GM10266 (cell line): ENCODE data around the gene LAMB2.

Source experiments
- DNase-seq: peaks from one replicate; pipeline ENCODE4 v3.0.0; 2012; ENCODE audit errors: extremely low spot score
- TF ChIP-seq, protein P1 (sequence below): IDR thresholded peaks from 2 replicates; pipeline ENCODE4 v1.5.1; 2012; ENCODE audit warnings: mild to moderate bottlenecking, low read depth; ENCODE audit not compliant: control insufficient read depth, insufficient read depth; ENCODE audit errors: missing control alignments

The LAMB2 gene

DNA sequence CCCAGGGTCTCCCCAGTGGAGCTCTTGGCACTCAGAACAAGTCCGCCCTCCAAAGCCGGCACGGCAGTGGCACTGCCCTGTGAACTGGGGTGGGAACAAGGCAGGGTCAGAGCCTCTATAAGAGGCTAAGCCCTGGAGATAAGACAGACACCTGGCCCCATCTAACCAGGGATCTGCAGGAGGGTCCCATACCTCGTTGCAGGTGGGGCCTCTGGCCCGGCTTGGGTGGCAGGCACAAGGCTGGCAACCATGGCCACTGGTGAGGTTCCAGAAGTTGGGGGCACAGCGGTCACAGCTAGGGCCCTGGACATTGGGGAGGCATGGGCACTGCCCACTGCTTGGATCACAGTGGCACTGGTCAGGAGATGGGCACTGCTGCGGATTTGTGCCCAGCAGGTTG lies 8.6 kb downstream of the LAMB2 start:
- DNase-seq: no peak
- TF ChIP-seq, protein P1, sequence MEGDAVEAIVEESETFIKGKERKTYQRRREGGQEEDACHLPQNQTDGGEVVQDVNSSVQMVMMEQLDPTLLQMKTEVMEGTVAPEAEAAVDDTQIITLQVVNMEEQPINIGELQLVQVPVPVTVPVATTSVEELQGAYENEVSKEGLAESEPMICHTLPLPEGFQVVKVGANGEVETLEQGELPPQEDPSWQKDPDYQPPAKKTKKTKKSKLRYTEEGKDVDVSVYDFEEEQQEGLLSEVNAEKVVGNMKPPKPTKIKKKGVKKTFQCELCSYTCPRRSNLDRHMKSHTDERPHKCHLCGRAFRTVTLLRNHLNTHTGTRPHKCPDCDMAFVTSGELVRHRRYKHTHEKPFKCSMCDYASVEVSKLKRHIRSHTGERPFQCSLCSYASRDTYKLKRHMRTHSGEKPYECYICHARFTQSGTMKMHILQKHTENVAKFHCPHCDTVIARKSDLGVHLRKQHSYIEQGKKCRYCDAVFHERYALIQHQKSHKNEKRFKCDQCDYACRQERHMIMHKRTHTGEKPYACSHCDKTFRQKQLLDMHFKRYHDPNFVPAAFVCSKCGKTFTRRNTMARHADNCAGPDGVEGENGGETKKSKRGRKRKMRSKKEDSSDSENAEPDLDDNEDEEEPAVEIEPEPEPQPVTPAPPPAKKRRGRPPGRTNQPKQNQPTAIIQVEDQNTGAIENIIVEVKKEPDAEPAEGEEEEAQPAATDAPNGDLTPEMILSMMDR: no peak

DNA sequence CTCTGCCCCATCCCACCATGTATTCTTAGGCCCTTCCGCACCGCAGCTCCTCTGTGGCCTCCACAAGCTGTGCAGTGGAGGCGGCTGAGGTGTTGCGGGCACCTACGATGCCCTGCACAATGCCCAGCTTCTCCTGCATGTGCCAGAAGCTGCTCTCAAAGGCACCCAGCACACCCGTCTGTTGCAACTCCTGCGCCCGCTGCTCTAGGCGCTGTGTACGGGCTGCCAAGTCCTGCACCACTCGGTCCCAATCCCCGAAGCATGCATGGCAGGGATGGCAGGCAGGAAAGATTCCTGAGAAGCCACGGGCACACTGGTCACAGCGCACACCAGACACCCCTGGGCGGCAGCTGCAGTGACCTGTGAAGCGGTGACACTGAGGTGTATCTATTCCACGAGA lies 9.2 kb downstream of the LAMB2 start:
- no peak for DNase-seq
- TF ChIP-seq, protein P1: no peak

DNA sequence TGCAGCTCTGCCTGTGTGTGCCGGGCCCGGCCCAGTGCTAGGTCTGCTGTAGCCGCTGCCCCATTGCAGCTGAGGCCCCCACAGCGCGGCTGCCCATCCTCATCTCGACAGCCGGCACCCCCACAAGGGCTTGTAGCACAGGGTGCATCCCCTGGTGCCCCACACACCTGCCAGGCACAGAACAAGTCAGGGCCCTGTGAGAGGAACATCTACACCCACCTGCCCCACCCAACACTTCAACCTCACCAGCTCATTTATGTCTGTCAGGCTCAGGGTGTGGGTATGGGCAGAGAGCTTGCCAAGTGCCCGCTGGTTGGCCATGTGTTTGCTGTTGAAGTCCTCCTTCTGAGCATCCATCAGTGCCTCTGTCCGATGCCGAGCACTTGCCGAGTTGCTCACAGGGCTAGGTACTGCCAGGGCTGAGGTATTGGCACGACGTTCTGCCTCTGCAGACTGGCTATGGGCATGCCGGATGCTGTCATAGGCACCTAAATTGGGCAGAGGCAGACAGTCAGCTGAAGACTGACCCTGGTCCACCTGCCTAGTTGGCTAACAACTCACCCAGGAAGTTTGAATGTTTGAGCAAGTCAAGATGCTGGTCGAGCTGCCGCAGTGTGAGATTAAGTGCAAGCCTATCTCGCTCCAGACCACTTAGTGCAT lies 9.8 kb downstream of the LAMB2 start:
- no peak for DNase-seq
- TF ChIP-seq, protein P1: no peak

DNA sequence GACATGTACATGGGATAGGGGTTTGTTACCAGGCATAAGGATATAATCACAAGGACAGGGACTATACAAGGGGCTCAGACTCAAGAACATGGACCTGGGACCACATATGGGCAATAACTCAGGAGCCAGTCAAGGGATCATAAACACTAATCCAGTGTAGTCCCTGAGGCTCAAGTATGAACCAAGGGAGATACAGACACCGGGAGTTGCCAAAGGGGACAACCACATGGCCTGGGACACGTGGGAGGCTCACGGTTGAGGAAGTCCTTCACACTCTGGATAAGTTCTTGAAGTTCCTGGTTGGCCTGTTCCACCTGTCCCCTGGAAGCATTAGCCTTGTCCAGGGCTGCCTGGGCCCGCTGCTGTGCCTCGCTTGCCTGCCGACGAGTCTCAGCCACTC lies 10.4 kb downstream of the LAMB2 start:
- DNase-seq: no peak
- TF ChIP-seq, protein P1: no peak

- no peak for DNase-seq
- TF ChIP-seq, protein P1: no peak
These were observed 10.8 kb downstream of the LAMB2 start for GRCh38 chr3:49122022-49122421.

DNA sequence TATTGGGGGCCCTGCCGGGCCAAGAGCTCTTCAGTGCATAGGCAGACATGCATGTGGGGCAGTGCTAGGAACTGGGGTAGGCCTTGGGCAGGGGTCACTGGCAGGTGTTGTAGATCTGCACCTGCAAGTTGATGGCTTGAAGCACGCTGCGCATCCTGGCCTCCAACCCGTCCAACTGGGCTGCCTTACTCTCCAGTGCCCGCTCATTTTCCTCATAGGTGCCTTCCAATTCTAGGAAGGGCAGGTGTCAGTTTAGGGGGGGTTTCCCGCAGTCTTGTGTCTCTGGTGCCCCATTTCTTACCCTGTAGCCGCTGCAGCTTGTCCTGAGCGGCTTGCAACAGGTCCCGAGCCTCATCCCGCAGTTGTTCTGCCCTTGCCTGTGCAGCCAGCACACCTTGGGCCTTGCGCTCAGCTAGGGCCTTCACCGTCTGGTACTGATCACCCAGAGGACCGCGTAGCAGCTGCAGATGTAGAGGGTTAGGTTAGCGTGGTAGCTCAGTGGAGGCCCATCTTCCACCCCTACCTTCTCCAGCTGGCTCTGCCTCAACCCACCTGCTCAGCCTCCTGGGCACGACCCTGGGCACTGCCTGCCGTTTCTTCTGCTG lies 11.6 kb downstream of the LAMB2 start:
- TF ChIP-seq, protein P1: no peak
- DNase-seq: no peak

- TF ChIP-seq, protein P1: no peak
- DNase-seq: peak; percentile 97
These were observed 12.3 kb downstream of the LAMB2 start, which contains the start of gene USP19 for GRCh38 chr3:49120438-49121131. USP19 (minus strand) TSS chr3:49120823; CDS start chr3:49119145, 1,678 bp downstream.
